WTC11 (cell line): ENCODE results near the gene CPNE8. TPM values are rescaled to one million over a fixed set of nuclear protein-coding genes. Genes with fewer than 3 reads are reported as not detected.

Experiments
- ATAC-seq: fragments of 200-7000 bp; cut with Tn5 transposase; 2 replicates; pipeline ENCODE4 v1.10.0; 2021; ENCODE audit warnings: mild to moderate bottlenecking, moderate library complexity
- CTCF ChIA-PET: fragments of 300-600 bp; sonication (Branson Sonifier 250); formaldehyde crosslinking; loops from one replicate; lab custom pipeline; 2021; ENCODE audit warnings: antibody characterized with exemption; lab: Charles Lee
- POLR2A ChIA-PET: fragments of 350-600 bp; sonication (Branson Sonifier 250); formaldehyde crosslinking; loops from one replicate; lab custom pipeline; 2021; ENCODE audit warnings: antibody characterized with exemption; lab: Charles Lee
- DNase-seq: peaks from one replicate; pipeline ENCODE4 v3.0.0; 2021; ENCODE audit warnings: low spot score
- H3K27ac Mint-ChIP-seq: 2 replicates; pipeline ENCODE4 v1.8.0; 2021; ENCODE audit warnings: mixed read lengths
- H3K27me3 Mint-ChIP-seq: 2 replicates; pipeline ENCODE4 v1.8.0; 2021; ENCODE audit warnings: low read depth, mild to moderate bottlenecking, moderate library complexity, mixed read lengths
- H3K36me3 Mint-ChIP-seq: 2 replicates; pipeline ENCODE4 v1.8.0; 2021; ENCODE audit warnings: mixed read lengths
- H3K4me1 Mint-ChIP-seq: 2 replicates; pipeline ENCODE4 v1.8.0; 2022; ENCODE audit warnings: mixed read lengths
- H3K4me3 Mint-ChIP-seq: 2 replicates; pipeline ENCODE4 v1.8.0; 2021; ENCODE audit warnings: mild to moderate bottlenecking, moderate library complexity, mixed read lengths
- H3K9me3 Mint-ChIP-seq: 2 replicates; pipeline ENCODE4 v1.8.0; 2021; ENCODE audit warnings: mixed read lengths
- ATF3 ChIP-seq: sonication (generic); formaldehyde crosslinking; conservative IDR thresholded peaks from 2 replicates; pipeline ENCODE4 v1.8.1; 2022; ENCODE audit warnings: mild to moderate bottlenecking, missing genetic modification reagents
- MAX ChIP-seq: sonication (generic); formaldehyde crosslinking; IDR thresholded peaks from 2 replicates; pipeline ENCODE4 v1.8.0; 2022; ENCODE audit warnings: mild to moderate bottlenecking, missing genetic modification reagents
- STAT6 ChIP-seq: sonication (generic); formaldehyde crosslinking; conservative IDR thresholded peaks from 2 replicates; pipeline ENCODE4 v1.8.1; 2023; ENCODE audit warnings: mild to moderate bottlenecking, low read depth, missing genetic modification reagents, moderate library complexity
- TEAD1 ChIP-seq: sonication (generic); formaldehyde crosslinking; IDR thresholded peaks from 2 replicates; pipeline ENCODE4 v1.8.0; 2022; ENCODE audit warnings: mild to moderate bottlenecking, missing genetic modification reagents
- TP53 ChIP-seq: sonication (generic); formaldehyde crosslinking; IDR thresholded peaks from 2 replicates; pipeline ENCODE4 v1.8.1; 2023; ENCODE audit warnings: mild to moderate bottlenecking, missing genetic modification reagents
- total RNA-seq: library from RNA; stranded (reverse); gene quantifications from 3 replicates; pipeline ENCODE4 v1.2.3, GENCODE V29; 2021

Gene CPNE8
- total RNA-seq, 1 experiment from 2014 or later = 8.3 TPM

GRCh38 chr12:38607295-38607694, 298.1 kb downstream of the CPNE8 start:
- DNase-seq (no peak), ATAC-seq (no peak)
- Mint-ChIP-seq H3K4me3 (no peak overlapping the region), H3K27ac (no peak overlapping the region), H3K36me3 (no peaks in the 10 kb centered on the region), H3K9me3 (peaks cover 21% of the 10 kb centered on the region), H3K4me1 (peaks cover 9% of the 10 kb centered on the region), H3K27me3 (no peaks in the 10 kb centered on the region)
- POLR2A ChIA-PET = no interaction called here
- CTCF ChIA-PET = no interaction called here
- TF ChIP-seq STAT6 (CRISPR knock-in tag) = no peak
- no peak for TF ChIP-seq TEAD1 (CRISPR knock-in tag)
- no peak for TF ChIP-seq ATF3 (CRISPR knock-in tag)
- TF ChIP-seq TP53 = no peak
- TF ChIP-seq MAX (CRISPR knock-in tag) = no peak
